A549 (cell line): ENCODE measurements around the gene PLEKHH1. TPM values are rescaled to one million over a fixed set of nuclear protein-coding genes. Genes with fewer than 3 reads are reported as not detected.

Source experiments
- ATAC-seq, 2 experiments: fragments of 200-7000 bp in 1 of 2; fragments of >200 bp in 1 of 2; cut with Nextera tagmentation in 1 of 2; cut with Tn5 transposase in 1 of 2; 3 replicates each; pipeline versions ENCODE4 v1.8.0 to v1.9.1; 2018 to 2020; ENCODE audit warnings: mild to moderate bottlenecking in 1 of 2, moderate library complexity in 1 of 2
- CTCF ChIA-PET: fragments of 300-600 bp; sonication (Branson Sonifier 250); formaldehyde crosslinking; extraction: SDS; loops from one replicate; lab custom pipeline; 2021; ENCODE audit warnings: antibody characterized with exemption, inconsistent platforms; lab: Yijun Ruan, JAX
- POLR2A ChIA-PET: fragments of 350-600 bp; formaldehyde crosslinking; extraction: SDS; loops from one replicate; lab custom pipeline; 2021; ENCODE audit warnings: antibody characterized with exemption, inconsistent platforms; lab: Yijun Ruan, JAX
- DNase-seq, 2 experiments: peaks; one replicate each; pipeline versions ENCODE4 v3.0.0 to v3.0.0-alpha.2; 2011 to 2016; ENCODE audit warnings: low read depth in 1 of 2, low spot score in 1 of 2
- FAIRE-seq: peaks from 2 replicates; lab custom pipeline; 2011; peaks lifted over from hg19 to GRCh38; lab: Jason Lieb, UNC
- H3K27ac ChIP-seq, 2 experiments: fragments of >200 bp; sonication (Bioruptor Twin); formaldehyde crosslinking; 3 replicates each; pipeline ENCODE4 v1.5.1; 2016 to 2017
- H3K4me1 ChIP-seq: fragments of >200 bp; sonication (Bioruptor Twin); formaldehyde crosslinking; 3 replicates; pipeline ENCODE4 v1.6.1; 2016
- H3K4me2 ChIP-seq: fragments of >200 bp; sonication (Bioruptor Twin); formaldehyde crosslinking; 3 replicates; pipeline ENCODE4 v1.6.1; 2016
- H3K4me3 ChIP-seq: fragments of >200 bp; sonication (Bioruptor Twin); formaldehyde crosslinking; 3 replicates; pipeline ENCODE4 v1.5.1; 2016
- H3K9me3 ChIP-seq: fragments of >200 bp; sonication (Bioruptor Twin); formaldehyde crosslinking; 3 replicates; pipeline ENCODE4 v1.6.1; 2016
- BCL3 ChIP-seq: fragments of >200 bp; sonication (Bioruptor Twin); formaldehyde crosslinking; IDR thresholded peaks from 3 replicates; pipeline ENCODE4 v1.6.1; 2016
- CBX2 ChIP-seq: fragments of 200-600 bp; sonication (generic); IDR thresholded peaks from 2 replicates; pipeline ENCODE4 v1.6.1; 2016; ENCODE audit warnings: low read depth, mild to moderate bottlenecking, borderline replicate concordance
- CBX8 ChIP-seq: fragments of 200-600 bp; sonication (generic); IDR thresholded peaks from 2 replicates; pipeline ENCODE4 v1.6.1; 2016
- CHD2 ChIP-seq: fragments of 150-350 bp; IDR thresholded peaks from 2 replicates; pipeline ENCODE4 v1.6.1; 2014; ENCODE audit warnings: low read length; ENCODE audit not compliant: partially characterized antibody
- CHD4 ChIP-seq: fragments of 200-600 bp; sonication (generic); IDR thresholded peaks from 2 replicates; pipeline ENCODE4 v1.6.1; 2016; ENCODE audit warnings: antibody characterized with exemption, mild to moderate bottlenecking, borderline replicate concordance
- CTCF ChIP-seq: fragments of >200 bp; sonication (Bioruptor Twin); formaldehyde crosslinking; IDR thresholded peaks from 3 replicates; pipeline ENCODE4 v1.5.1; 2016
- EHMT2 ChIP-seq: fragments of 200-600 bp; sonication (generic); IDR thresholded peaks from 2 replicates; pipeline ENCODE4 v1.6.1; 2016; ENCODE audit warnings: antibody characterized with exemption, low read depth, mild to moderate bottlenecking, moderate library complexity
- ELK1 ChIP-seq: fragments of 150-350 bp; IDR thresholded peaks from 2 replicates; pipeline ENCODE4 v1.6.1; 2014; ENCODE audit warnings: low read depth, mild to moderate bottlenecking, low read length
- EP300 ChIP-seq, 2 experiments: fragments of >200 bp; sonication (Bioruptor Twin); formaldehyde crosslinking; IDR thresholded peaks; 2 replicates in 1 of 2; 3 replicates in 1 of 2; pipeline ENCODE4 v1.6.1; 2016 to 2017
- FOSL2 ChIP-seq, 2 experiments: fragments of 450-650 bp in 1 of 2; fragments of >200 bp in 1 of 2; sonication (Bioruptor Twin) in 1 of 2; formaldehyde crosslinking; IDR thresholded peaks; 2 replicates each; pipeline versions ENCODE4 v1.5.0 to v1.6.1; 2016 to 2020; ENCODE audit warnings: mild to moderate bottlenecking in 1 of 2, moderate library complexity in 1 of 2
- HDAC2 ChIP-seq: fragments of 200-600 bp; sonication (generic); IDR thresholded peaks from 2 replicates; pipeline ENCODE4 v1.6.1; 2016
- HEYL ChIP-seq: fragments of 250-450 bp; sonication (Bioruptor Pico); IDR thresholded peaks from 2 replicates; pipeline ENCODE4 v1.8.0; 2021; ENCODE audit warnings: mild to moderate bottlenecking, moderate library complexity
- HMGXB4 ChIP-seq: fragments of 250-450 bp; sonication (Bioruptor Pico); IDR thresholded peaks from 2 replicates; pipeline ENCODE4 v1.5.0; 2021; ENCODE audit warnings: mild to moderate bottlenecking, moderate library complexity, borderline replicate concordance
- HOXB5 ChIP-seq: fragments of 250-450 bp; sonication (Bioruptor Pico); IDR thresholded peaks from 2 replicates; pipeline ENCODE4 v1.5.0; 2020; ENCODE audit warnings: mild to moderate bottlenecking, moderate library complexity
- JUN ChIP-seq, 2 experiments: fragments of >200 bp; sonication (Bioruptor Twin); formaldehyde crosslinking; IDR thresholded peaks; 2 replicates in 1 of 2; 3 replicates in 1 of 2; pipeline ENCODE4 v1.6.1; 2016 to 2017
- KDM5A ChIP-seq: fragments of 200-600 bp; sonication (generic); IDR thresholded peaks from 2 replicates; pipeline ENCODE4 v1.6.1; 2016; ENCODE audit warnings: antibody characterized with exemption, mild to moderate bottlenecking
- MYC ChIP-seq: IDR thresholded peaks from 2 replicates; pipeline ENCODE4 v1.6.1; 2012; ENCODE audit warnings: mild to moderate bottlenecking, inconsistent platforms, low read length, improper control_type of control experiment, borderline replicate concordance
- NFE2L2 ChIP-seq: fragments of 150-350 bp; conservative IDR thresholded peaks from 2 replicates; pipeline ENCODE4 v1.6.1; 2014; ENCODE audit warnings: low read length
- NR3C1 ChIP-seq: fragments of >200 bp; sonication (Bioruptor Twin); formaldehyde crosslinking; IDR thresholded peaks from 3 replicates; pipeline ENCODE4 v1.6.1; 2017
- POLR2A ChIP-seq: IDR thresholded peaks from 2 replicates; pipeline ENCODE4 v1.6.1; 2012; ENCODE audit warnings: mild to moderate bottlenecking, low read length
- RFX5 ChIP-seq: fragments of 450-650 bp; IDR thresholded peaks from 2 replicates; pipeline ENCODE4 v1.7.1; 2014; ENCODE audit warnings: antibody characterized with exemption, mild to moderate bottlenecking, moderate library complexity
- SREBF2 ChIP-seq: fragments of 450-650 bp; IDR thresholded peaks from 2 replicates; pipeline ENCODE4 v1.6.1; 2014; ENCODE audit warnings: mild to moderate bottlenecking, moderate library complexity
- TP53 ChIP-seq: fragments of 250-450 bp; sonication (Bioruptor Pico); IDR thresholded peaks from 2 replicates; pipeline ENCODE4 v1.5.0; 2021; ENCODE audit warnings: mild to moderate bottlenecking, moderate library complexity
- USF2 ChIP-seq: fragments of 450-650 bp; IDR thresholded peaks from 2 replicates; pipeline ENCODE4 v1.6.1; 2014; ENCODE audit warnings: antibody characterized with exemption
- ZC3H11A ChIP-seq: fragments of 450-650 bp; IDR thresholded peaks from 2 replicates; pipeline ENCODE4 v1.6.1; 2014; ENCODE audit warnings: antibody characterized with exemption, mild to moderate bottlenecking
- ZSCAN20 ChIP-seq: fragments of 250-450 bp; sonication (Bioruptor Pico); IDR thresholded peaks from 2 replicates; pipeline ENCODE4 v1.8.0; 2022; ENCODE audit warnings: mild to moderate bottlenecking, moderate library complexity
- WGBS: methylation state at CpG from one replicate; pipeline ENCODE4 v1.1.6; 2017; ENCODE audit errors: missing lambda C conversion rate; 5-methylcytosine and 5-hydroxymethylcytosine counted together
- polyA plus RNA-seq, 4 experiments: library from polyadenylated mRNA; depleted of rRNA in 3 of 4; stranded (reverse); fragments of >200 nt; fragmentation: RNase III in 1 of 4; extraction: RNeasy Plus Mini Kit Qiagen cat#74134 plus additional on column Dnase treatment in 1 of 4; gene quantifications; 2 replicates in 3 of 4; 3 replicates in 1 of 4; pipeline ENCODE4 v1.2.3, GENCODE V29; 2011 to 2017

Gene PLEKHH1
- polyA plus RNA-seq, 2 of the 4 experiments (the other 2 are of a cell fraction): 3.5 to 5.1 TPM

- no peak for TF ChIP-seq CTCF
- no peak for TF ChIP-seq ZC3H11A
- TF ChIP-seq USF2: no peak
- no peak for TF ChIP-seq EP300 (IDR thresholded peaks at IDR 0.05)
- no peak for TF ChIP-seq KDM5A
- TF ChIP-seq SREBF2: no peak
- TF ChIP-seq HEYL (CRISPR knock-in tag): no peak
- no peak for TF ChIP-seq HDAC2
- TF ChIP-seq CHD4: no peak
- TF ChIP-seq POLR2A: no peak
- TF ChIP-seq MYC: no peak
- TF ChIP-seq CHD2: no peak
- no peak for TF ChIP-seq HOXB5 (CRISPR knock-in tag)
- TF ChIP-seq HMGXB4 (CRISPR knock-in tag): no peak
- TF ChIP-seq, all 56 proteins: peak for 0
- WGBS: 84% methylated on average over 7 of the region's 7 CpGs
- no peaks in the 10 kb centered on the region for H3K9me3 ChIP-seq
- no peak for DNase-seq
- ATAC-seq: no peak
- H3K4me3 ChIP-seq: no peak overlapping the region
- peaks cover 11% of the 10 kb centered on the region; the same call in 2 of the 3 replicates for H3K4me1 ChIP-seq
- ChIA-PET CTCF (interaction anchor here (1.0 to 2.7 kb wide), 3 partner anchors 64 to 102 kb away, joined by 3 to 11 read pairs (median 7); no protein-coding TSS in a partner anchor), POLR2A (interaction anchor here (1.0 kb wide), 1 partner anchor 16 kb away, joined by 3 read pairs; no protein-coding TSS in a partner anchor)
- no peak for FAIRE-seq
- no peak overlapping the region for H3K27ac ChIP-seq
- no peak overlapping the region for H3K4me2 ChIP-seq
These were observed 69.0 kb downstream of the PLEKHH1 start for GRCh38 chr14:67602076-67602475.

- POLR2A ChIA-PET: interaction anchor here (1.0 kb wide), 1 partner anchor 17 kb away, joined by 3 read pairs; no protein-coding TSS in a partner anchor
- WGBS: 57% methylated on average over 5 of the region's 5 CpGs
- Histone ChIP-seq H3K4me2 (no peak overlapping the region), H3K27ac (no peak overlapping the region), H3K4me3 (no peak overlapping the region), H3K4me1 (peaks cover 11% of the 10 kb centered on the region; the same call in 2 of the 3 replicates), H3K9me3 (no peaks in the 10 kb centered on the region)
- ATAC-seq (no peak), FAIRE-seq (no peak), DNase-seq (no peak)
- CTCF ChIA-PET: interaction anchor here (1.0 to 2.1 kb wide), 3 partner anchors 18 to 101 kb away, joined by 3 to 10 read pairs (median 5); no protein-coding TSS in a partner anchor
- no peak for TF ChIP-seq NR3C1
- TF ChIP-seq FOSL2 (IDR thresholded peaks at IDR 0.05): no peak
- 0 out of 2 replicates have a peak, but pooled peaks have one; percentile 45 for TF ChIP-seq FOSL2 (CRISPR knock-in tag; IDR thresholded peaks at IDR 0.05)
These were observed 70.0 kb downstream of the PLEKHH1 start for GRCh38 chr14:67602995-67603545.

- ChIA-PET POLR2A (no interaction called here), CTCF (interaction anchor here (0.9 to 2.4 kb wide), 6 partner anchors 10 to 59 kb away, joined by 3 to 8 read pairs (median 4); partner anchors contain the start of gene ARG2)
- Histone ChIP-seq H3K4me2 (no peak overlapping the region), H3K4me3 (no peak overlapping the region), H3K27ac (no peak overlapping the region), H3K4me1 (no peaks in the 10 kb centered on the region), H3K9me3 (no peaks in the 10 kb centered on the region)
- DNase-seq (no peak), ATAC-seq (no peak), FAIRE-seq (no peak)
- no peak for TF ChIP-seq CHD2
- no peak for TF ChIP-seq BCL3
- no peak for TF ChIP-seq JUN (IDR thresholded peaks at IDR 0.05)
- no peak for TF ChIP-seq CBX2
- no peak for TF ChIP-seq ELK1
- no peak for TF ChIP-seq CBX8
- no peak for TF ChIP-seq RFX5
- TF ChIP-seq TP53 (CRISPR knock-in tag): no peak
- no peak for TF ChIP-seq EHMT2
- TF ChIP-seq ZSCAN20 (CRISPR knock-in tag): no peak
- TF ChIP-seq NFE2L2: no peak
- TF ChIP-seq HOXB5 (CRISPR knock-in tag): no peak
- no peak for TF ChIP-seq USF2
- WGBS: 86% methylated on average over 5 of the region's 5 CpGs
These were observed 74.6 kb downstream of the PLEKHH1 start for GRCh38 chr14:67607646-67608045.
